ENCODE results near the gene TMEM238L.

DNA sequence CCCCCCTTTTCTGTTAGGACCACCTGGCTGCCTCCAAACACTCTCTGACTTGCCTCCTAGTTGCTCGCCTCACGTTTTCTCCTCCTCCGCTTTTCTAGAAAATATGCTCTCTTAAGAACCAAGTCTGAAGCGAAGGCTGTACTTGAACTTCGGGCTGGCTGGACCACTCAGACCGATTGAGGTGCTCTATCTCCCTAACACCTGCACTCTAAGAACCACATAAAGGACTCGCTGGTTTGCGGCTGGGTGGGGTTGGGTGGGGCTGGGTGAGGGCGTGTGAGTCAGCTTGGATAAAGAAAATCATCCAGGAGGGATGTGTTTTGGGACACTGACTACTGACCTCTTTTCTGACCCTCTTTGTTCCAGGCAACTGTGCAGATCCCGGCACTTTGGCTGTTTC is 51.2 kb downstream of the TMEM238L start:
- TF ChIP-seq GATA3 (IDR thresholded peaks at IDR 0.05; ENCODE audit: low read depth, low read length) (no peak), GATA2 (IDR thresholded peaks at IDR 0.05; ENCODE audit: low read depth, low read length) (no peak)
